Brain microvascular endothelial cell (primary cell): ENCODE data around the gene SOHLH1.

Experiments used
- DNase-seq: peaks from one replicate; pipeline ENCODE4 v3.0.0-alpha.2; 2020
- H3K27ac ChIP-seq: fragments of 250-450 bp; sonication (Bioruptor Pico); 2 replicates; pipeline ENCODE4 v1.5.1; 2020; ENCODE audit warnings: mild to moderate bottlenecking, moderate library complexity
- H3K27me3 ChIP-seq: fragments of 250-450 bp; sonication (Bioruptor Pico); replicated peaks from 2 replicates; pipeline ENCODE4 v1.5.1; 2020; ENCODE audit warnings: mild to moderate bottlenecking
- H3K36me3 ChIP-seq: fragments of 250-450 bp; sonication (Bioruptor Pico); replicated peaks from 2 replicates; pipeline ENCODE4 v1.5.1; 2020; ENCODE audit warnings: mild to moderate bottlenecking
- H3K4me3 ChIP-seq: 2 replicates; pipeline ENCODE4 v1.5.1; 2011; ENCODE audit warnings: low read depth, mild to moderate bottlenecking, control low read depth, low read length, moderate library complexity
- CTCF ChIP-seq: IDR thresholded peaks from 2 replicates; pipeline ENCODE4 v1.5.1; 2011; ENCODE audit warnings: low read depth, mild to moderate bottlenecking, moderate library complexity, low read length, control low read depth, inconsistent platforms; ENCODE audit errors: missing control alignments
- in situ Hi-C: cut with HindIII; loops from 2 replicates; pipeline ENCODE4 v1.10.0; 2017; ENCODE audit warnings: low sequenced_read_pairs, low pct_ligation_motif_present

Gene SOHLH1

GRCh38 chr9:135657416-135657815 is 41.9 kb downstream of the SOHLH1 start:
- no peak for TF ChIP-seq CTCF
- H3K27ac ChIP-seq: no peak overlapping the region
- H3K27me3 ChIP-seq: no peaks in the 10 kb centered on the region
- no peak overlapping the region for H3K4me3 ChIP-seq
- H3K36me3 ChIP-seq: no peaks in the 10 kb centered on the region
- DNase-seq: no peak
- in situ Hi-C loops: no loop called here

- Histone ChIP-seq H3K27me3 (no peaks in the 10 kb centered on the region), H3K36me3 (no peaks in the 10 kb centered on the region), H3K27ac (no peak overlapping the region), H3K4me3 (no peak overlapping the region)
- in situ Hi-C loops: no loop called here
- DNase-seq: no peak
- no peak for TF ChIP-seq CTCF
These were observed 44.0 kb downstream of the SOHLH1 start for GRCh38 chr9:135655317-135655716.

GRCh38 chr9:135650408-135650807 is 48.9 kb downstream of the SOHLH1 start:
- H3K4me3 ChIP-seq: no peak overlapping the region
- TF ChIP-seq CTCF: no peak
- no peak for DNase-seq
- H3K27me3 ChIP-seq: no peaks in the 10 kb centered on the region
- H3K27ac ChIP-seq: no peak overlapping the region
- H3K36me3 ChIP-seq: no peaks in the 10 kb centered on the region
- in situ Hi-C loops: no loop called here

GRCh38 chr9:135649508-135649907 is 49.8 kb downstream of the SOHLH1 start:
- no peak overlapping the region for H3K4me3 ChIP-seq
- H3K27ac ChIP-seq: no peak overlapping the region
- TF ChIP-seq CTCF: no peak
- DNase-seq: no peak
- no peaks in the 10 kb centered on the region for H3K27me3 ChIP-seq
- in situ Hi-C loops: no loop called here
- H3K36me3 ChIP-seq: no peaks in the 10 kb centered on the region

- Histone ChIP-seq H3K36me3 (no peaks in the 10 kb centered on the region), H3K4me3 (no peak overlapping the region), H3K27me3 (no peaks in the 10 kb centered on the region), H3K27ac (no peak overlapping the region)
- no peak for TF ChIP-seq CTCF
- no peak for DNase-seq
- in situ Hi-C loops: no loop called here
These were observed 50.5 kb downstream of the SOHLH1 start for GRCh38 chr9:135648494-135649410.
